NCI-H1105 (cell line): Measurements from ENCODE around the gene CYP3A7.
"Not testable (repeated sequence)": the region's sequence is repeated elsewhere in the genome, so short reads cannot be mapped to it uniquely, and the experiment has no call there.

Source experiments
- DNase-seq: peaks from one replicate; lab custom pipeline; 2025; lab: John Stamatoyannopoulos, UW

Gene CYP3A7

DNA sequence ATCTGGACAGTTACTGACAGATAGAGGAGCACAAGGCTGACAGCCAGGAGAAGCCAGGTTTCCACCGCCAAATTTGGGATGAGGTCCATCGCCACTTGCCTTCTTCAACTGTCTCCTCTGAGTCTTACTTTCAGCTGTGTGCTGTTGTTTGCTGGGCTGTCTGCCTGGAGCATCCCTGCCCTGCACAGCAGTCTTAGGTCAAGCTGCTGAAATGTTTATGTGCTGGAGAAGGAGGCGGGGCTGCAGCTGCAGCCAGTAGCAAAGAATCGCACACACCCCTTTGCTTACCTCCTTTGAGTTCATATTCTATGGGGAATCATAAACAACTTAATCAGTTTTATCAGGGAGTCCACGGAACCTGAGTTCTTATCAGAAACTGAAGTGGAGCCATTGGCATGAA is 35.0 kb downstream of the CYP3A7 start:
- no peak for DNase-seq

DNA sequence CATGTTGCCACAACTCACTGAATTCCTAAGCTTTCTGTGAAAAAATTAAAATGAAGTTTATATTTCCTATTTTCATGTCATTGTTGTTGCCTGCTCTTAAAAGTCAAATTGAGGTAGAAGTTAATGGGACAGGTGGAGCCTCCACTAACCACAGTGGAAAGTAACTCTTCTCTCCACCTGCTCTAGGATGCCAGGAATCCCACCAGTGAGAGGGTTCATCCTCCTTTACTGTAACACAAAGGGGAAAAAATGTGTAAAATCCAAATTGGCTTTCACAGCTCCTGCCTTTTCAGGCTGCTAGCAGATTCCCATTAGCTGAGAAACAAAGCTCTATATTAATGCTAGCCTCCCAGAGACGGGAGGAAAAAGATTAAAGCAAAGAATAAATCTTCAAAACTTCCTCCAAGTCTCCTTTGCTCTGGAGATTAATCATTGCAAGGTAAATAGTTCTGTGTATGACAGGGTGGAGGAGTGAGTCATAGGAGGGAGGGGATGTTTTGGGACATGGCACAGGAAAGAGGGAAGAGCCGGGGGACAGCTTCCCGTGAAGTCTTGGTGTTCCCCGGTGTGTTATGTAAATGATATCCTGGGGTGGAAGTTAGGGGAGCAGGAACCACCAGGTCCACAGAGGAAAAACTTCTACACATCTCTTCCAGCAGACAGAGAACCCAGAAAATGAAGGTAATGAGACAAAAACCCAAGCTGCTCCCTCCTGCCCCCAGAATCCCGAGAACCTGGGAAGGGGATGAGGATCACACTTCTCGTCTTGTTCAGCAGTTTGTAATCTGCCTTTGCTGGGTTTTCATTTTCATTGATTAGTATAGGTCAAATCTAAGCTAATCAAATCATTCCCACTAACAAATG is 35.9 kb downstream of the CYP3A7 start:
- DNase-seq, result not testable (repeated sequence)

DNA sequence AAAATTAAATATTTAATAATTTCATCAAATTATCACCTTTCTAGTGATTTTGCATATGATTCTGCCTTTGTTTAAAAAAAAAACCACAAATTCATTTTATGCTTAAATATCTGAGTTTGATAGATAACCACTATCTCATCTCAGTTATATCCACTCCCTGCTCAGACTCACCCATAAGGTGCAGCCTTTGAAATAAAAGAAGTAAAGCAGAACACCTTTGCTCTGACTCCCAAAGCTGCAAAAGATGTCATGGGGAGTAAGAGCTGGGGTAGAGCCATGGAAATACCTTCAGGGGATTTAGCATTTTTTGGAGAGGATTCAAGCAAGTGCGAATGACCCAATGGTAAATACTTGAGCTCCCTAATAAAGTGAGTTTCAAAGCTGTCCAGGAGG is 40.1 kb downstream of the CYP3A7 start:
- DNase-seq, result no peak

DNA sequence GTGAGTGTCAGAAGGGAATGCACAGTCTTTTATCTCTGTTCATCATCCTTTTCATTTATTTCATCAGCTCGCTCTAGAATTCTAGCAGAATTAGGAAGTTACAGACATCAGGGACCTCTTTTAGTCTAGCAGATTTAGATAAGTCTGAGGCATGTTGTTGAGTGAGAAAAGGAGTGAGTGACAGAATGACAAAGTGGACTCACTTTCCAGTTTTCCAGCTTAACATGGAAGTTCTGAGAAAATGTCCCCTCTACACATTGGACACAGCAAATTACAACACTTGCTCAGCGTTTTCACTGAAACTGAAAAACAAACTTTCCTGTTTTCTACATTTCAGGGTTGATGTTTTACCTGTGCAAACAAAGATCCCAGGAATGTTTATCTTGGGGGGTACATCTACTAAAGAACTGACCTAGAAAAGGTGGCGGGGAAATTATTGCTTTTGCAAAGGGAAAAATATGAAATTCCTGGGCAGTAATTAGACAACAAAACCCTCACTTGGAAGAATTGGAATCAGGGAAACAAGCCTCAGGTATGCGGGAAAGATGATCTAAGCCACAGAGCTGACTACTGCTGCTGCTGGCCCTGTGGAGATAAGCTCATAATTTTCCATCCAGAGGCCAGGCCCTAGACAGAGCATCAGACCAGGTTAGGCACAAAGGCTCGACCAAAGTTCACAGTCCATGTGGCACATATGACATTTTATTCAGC is 40.6 kb downstream of the CYP3A7 start:
- no peak for DNase-seq

DNA sequence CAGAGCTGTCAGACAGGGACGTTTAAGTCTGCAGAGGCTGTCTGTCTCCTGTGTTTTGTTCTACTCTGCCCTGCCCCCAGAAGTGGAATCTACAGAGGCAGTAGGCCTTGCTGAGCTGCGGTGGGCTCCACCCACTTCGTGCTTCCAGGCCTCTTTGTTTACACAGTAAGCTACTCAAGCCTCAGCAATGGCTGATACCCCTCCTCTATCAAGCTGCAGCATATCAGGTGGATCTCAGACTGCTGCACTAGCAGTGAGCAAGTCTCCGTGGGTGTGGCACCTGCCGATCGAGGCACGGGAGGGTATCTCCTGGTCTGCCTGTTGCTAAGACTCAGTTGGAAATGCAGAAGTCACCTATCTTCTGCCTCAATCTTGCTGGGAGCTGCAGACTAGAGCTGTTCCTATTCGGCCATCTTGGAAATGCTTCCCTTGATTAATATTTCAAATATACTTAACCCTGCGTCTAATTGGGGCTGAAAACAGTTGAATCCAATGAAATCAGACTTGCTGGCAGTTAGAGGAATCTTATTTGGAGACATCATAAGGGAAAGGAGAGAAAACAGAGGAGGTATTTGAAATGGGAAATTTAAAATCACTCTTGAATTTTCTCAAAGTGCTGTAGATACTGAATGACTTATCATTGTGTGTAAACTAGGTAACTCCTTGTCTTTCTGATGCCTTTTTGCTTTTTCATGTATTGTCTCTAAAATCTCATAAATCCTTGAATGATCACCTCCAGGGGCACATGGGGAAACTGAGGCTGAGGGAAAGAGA is 41.4 kb downstream of the CYP3A7 start:
- DNase-seq, result peak; percentile 35

DNA sequence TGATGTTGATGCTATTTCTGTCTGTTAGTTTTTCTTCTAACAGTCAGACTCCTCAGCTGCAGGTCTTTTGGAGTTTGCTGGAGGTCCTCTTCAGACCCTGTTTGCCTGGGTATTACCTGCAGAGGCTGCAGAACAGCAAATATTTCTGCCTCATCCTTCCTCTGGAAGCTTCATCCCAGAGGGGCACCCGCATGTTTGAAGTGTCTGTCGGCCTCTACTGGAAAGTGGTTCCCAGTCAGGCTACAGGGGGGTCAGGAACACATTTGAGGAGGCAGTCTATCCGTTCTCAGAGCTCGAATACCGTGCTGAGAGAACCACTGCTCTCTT is 41.9 kb downstream of the CYP3A7 start:
- DNase-seq, result no peak

DNA sequence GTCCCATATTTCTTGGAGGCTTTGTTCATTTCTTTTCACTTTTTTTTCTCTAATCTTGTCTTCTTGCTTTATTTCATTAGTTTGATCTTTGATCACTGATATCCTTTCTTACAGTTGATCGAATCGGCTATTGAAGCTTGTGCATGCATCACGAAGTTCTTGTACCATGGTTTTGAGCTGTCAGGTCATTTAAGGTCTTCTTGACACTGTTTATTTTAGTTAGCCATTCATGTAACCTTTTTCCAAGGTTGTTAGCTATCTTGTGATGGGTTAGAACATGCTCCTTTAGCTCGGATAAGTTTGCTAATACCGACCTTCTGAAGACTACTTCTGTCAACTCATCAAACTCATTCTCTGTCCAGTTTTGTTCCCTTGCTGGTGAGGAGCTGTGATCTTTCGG is 42.4 kb downstream of the CYP3A7 start:
- not testable (repeated sequence) for DNase-seq

DNA sequence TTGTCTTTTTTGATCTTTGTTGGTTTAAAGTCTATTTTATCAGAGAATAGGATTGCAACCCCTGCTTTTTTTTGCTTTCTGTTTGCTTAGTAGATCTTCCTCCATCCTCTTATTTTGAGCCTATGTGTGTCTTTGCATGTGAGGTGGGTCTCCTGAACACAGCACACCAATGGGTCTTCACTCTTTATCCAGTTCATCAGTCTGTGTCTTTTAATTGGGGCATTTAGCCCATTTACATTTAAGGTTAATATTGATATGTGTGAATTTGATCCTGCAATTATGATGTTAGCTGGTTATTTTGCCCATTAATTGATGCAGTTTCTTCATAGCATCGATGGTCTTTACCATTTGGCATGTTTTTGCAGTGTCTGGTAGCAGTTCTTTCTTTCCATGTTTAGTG is 43.3 kb downstream of the CYP3A7 start:
- DNase-seq, result not testable (repeated sequence)

DNA sequence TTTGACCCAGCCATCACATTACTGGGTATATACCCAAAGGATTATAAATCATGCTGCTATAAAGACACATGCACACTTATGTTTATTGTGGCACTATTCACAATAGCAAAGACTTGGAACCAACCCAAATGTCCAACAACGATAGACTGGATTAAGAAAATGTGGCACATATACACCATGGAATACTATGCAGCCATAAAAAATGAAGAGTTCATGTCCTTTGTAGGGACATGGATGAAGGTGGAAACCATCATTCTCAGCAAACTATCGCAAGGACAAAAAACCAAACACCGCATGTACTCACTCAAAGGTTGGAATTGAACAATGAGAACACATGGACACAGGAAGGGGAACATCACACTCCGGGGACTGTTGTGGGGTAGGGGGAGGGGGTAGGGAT is 44.1 kb downstream of the CYP3A7 start:
- DNase-seq, result not testable (repeated sequence)

DNA sequence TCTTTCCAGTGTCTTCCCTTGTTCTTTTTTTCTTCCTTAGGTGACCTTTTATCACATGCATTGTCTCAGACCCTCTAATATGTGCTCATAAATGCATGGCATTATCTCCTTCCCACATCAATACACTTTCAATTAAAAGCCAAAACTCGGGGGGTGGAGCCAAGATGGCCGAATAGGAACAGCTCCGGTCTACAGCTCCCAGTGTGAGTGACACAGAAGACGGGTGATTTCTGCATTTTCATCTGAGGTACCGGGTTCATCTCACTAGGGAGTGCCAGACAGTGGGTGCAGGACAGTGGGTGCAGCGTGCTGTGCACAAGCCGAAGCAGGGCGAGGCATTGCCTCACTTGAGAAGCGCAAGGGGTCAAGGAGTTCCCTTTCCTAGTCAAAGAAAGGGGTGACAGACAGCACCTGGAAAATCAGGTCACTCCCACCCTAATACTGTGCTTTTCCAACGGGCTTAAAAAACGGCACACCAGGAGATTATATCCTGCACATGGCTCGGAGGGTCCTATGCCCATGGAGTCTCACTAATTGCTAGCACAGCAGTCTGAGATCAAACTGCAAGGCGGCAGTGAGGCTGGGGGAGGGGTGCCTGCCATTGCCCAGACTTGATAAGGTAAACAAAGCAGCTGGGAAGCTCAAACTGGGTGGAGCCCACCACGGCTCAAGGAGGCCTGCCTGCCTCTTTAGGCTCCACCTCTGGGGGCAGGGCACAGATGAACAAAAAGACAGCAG is 49.0 kb downstream of the CYP3A7 start:
- not testable (repeated sequence) for DNase-seq

DNA sequence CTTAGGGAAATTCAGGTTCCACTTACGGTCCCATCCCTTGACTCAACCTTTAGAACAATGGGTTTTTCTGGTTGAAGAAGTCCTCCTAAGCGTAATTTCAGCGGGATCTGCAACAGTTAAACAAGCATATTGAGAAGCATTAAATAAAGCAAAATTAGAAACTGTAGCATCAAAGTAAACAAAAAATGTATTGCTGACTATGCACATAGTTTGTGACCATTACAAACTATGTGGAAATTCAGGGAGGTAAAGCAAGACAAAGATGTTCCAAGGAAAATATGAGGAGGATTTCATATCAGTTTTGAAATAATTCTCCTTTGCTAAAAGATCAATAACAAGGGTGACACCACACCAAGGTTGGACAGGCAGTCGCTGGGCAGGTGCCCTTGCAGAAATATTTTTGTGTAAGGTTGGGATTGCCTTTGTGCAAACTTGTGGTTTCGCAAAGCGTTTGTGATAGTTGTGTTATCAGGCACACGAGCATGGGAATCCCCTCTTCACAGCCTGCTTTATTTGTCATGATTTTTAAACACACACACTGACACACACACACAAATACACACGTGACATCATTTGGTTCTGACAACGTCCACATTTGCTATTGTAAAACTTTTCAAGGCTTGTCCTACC is 49.8 kb downstream of the CYP3A7 start:
- no peak for DNase-seq

DNA sequence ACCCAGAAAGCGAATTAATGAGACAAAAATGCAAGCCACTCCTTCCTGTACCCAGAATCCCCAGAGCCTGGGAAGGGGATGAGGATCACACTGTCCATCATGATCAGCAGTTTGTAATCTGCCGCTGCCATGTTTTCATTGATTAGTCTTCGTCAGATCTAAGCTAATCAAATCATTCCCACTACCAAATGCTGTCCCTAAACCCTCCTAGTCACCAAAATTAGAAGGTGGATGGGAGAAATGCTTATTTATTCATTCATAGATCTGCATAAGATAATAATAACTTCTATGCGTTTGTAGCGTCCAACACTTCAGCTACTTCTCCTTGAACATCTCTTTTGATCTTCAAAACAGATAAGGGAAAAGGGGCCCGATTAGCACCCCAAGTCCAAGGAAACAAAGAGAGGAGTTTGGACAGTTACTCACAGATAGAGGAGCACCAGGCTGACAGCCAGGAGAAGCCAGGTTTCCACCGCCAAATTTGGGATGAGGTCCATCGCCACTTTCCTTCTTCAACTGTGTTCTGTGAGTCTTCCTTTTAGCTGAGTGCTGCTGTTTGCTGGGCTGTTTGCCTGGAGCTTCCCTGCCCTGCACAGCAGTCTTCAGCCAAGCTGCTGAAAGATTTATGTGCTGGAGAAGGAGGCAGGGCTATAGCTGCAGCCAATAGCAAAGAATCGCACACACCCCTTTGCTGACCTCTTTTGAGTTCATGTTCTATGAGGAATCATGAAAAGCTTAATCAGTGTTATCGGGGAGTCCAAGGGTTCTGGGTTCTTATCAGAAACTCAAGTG is 55.4 kb downstream of the CYP3A7 start, which contains the start of gene CYP3A5:
CYP3A5 (minus strand) TSS at position 597 of the 792 bp plus-strand sequence; CDS start at position 497, 100 bp downstream.
- DNase-seq, result no peak

DNA sequence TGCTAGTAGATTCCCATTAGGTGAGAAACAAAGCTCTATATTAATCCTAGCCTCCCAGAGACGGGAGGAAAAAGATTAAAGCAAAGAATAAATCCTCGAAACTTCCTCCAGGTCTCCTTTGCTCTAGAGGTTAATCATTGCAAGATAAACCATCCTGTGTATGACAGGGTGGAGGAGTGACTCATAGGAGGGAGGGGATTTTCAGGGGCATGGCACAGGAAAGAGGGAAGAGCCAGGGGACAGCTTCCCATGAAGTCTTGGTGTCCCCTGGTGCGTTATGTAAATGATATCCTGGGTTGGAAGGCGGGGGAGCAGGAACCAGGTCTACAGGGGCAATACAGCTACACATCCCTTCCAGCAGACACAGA is 56.0 kb downstream of the CYP3A7 start:
- no peak for DNase-seq

DNA sequence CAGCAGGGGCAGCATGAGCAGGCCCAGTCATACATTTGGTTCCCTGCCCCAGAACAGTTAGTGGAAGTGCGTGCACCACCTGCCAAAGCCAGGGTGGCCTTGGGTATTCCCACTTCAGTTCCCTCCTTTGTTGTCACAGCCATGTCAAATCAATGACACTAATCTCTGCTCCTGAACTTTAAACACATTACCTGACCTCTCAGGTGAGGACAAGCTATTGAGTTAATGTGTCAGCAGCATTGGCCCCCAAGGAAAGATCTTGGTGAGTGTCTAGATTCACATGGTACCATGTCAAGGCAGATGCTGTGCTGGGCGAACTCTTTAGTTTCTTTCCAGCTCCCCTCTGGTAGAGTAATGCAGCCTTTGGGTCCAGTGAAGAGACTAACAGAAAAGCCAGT is 57.3 kb downstream of the CYP3A7 start:
- no peak for DNase-seq

DNA sequence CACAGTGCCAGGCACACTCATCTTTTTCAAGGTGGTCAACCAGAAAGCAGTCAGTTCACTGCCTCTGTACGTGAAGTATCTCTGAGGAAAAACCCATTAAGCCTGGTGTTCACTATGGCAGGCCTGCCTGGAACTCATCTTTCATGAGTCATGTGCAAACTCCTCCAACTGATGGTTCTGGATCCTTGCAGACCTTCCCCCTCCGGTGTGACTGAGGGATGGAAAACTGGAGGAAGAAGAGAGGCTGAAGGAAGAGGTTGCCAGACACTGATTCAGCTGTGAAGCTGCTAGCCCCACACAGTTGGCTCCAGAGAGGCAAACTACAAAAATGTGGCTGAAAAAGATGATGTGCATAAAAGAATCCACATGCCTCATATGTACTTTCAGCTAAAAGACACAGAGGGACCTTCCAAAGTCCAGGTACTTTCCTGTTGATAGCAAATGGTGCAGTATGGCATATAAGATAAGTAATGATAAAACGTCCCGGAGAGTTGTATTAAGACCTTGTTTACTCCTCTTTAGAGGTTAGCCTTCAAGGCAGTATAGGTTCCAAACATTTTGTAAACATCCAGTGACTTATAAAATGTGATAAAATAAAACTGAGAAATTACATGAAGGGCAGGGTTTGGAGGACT is 57.9 kb downstream of the CYP3A7 start:
- DNase-seq, result no peak

DNA sequence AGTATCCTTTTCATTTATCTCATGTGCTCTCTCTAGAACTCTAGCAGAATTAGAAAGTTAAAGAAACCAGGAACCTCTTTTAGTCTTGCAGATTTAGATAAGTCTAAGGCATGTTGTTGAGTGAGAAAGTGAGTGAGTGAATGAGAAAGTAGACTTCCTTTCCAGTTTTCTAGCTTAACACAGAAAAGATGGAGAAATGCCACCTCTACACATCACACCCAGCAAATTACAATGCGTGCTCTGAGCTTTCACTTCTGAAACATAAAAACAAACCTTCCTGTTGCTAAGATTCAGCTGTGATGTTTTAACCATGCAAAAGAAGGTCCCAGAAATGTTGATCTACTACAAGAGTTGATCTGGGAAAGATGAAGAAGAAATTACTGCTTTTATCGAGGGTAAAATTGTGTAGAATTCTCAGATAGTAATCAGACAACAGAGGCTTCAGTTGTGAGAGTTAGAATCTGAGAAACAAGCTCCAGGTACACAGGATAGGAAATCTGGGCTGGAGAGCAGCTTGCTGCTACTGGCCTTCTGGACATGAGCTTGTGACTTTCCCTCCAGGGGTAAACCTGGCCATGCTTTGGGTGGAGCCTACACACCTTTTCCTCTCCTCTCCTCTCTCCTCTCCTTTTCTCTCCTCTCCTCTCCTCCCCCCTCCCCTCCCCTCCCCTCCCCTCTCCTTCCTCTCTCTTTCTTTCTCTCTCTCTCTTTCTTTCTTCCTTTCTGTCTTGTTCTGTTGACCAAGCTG is 59.8 kb downstream of the CYP3A7 start:
- DNase-seq, result no peak

DNA sequence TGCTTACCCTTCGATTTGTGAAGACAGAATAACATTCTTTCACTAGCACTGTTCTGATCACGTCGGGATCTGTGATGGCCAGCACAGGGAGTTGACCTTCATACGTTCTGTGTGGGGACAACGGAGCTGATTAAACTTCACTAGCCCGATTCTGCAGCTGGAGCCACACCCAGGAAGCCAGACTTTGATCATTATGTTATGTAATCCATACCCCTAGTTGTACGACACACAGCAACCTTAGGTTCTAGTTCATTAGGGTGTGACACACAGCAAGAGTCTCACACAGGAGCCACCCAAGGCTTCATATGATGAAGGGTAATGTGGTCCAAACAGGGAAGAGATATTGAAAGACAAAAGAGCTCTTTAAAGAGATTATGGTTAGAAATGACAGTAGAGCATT is 62.4 kb downstream of the CYP3A7 start:
- no peak for DNase-seq

DNA sequence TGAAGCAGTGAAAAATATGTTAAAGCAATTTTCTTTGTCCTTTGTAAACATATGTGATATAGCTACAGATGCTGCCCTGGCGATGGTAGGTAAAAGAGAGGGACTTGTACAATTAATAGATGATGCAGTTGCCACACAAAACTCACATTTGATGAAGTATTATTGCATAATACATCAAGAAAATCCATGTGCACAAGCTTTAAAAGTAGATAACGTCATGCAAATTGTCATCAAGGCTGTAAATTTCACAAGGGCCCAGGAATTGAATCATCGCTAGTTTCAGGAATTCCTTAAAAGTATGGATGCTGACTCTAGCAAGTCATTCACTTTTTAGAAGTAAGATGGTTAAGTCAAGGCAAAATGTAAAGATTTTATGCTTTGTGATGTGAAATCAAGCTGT is 65.2 kb downstream of the CYP3A7 start:
- DNase-seq, result no peak

DNA sequence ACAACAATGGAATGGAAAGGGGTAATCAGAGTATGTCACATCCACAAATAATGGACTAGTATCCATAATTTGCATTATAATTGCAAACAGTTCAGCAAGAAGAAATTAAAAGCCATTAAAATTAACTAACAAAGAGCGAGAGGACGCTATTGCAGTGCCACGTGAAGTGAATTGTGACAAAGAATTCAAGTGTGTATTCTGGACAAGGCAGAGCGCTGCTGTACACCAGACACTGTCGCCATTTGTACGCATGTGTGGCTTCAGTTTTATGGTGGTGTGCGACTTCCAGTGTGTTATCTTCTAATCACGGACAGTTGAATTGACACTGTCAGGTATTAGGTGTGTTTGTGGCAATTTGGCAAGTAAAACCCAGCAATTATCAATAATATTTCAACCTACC is 66.5 kb downstream of the CYP3A7 start:
- DNase-seq, result no peak

DNA sequence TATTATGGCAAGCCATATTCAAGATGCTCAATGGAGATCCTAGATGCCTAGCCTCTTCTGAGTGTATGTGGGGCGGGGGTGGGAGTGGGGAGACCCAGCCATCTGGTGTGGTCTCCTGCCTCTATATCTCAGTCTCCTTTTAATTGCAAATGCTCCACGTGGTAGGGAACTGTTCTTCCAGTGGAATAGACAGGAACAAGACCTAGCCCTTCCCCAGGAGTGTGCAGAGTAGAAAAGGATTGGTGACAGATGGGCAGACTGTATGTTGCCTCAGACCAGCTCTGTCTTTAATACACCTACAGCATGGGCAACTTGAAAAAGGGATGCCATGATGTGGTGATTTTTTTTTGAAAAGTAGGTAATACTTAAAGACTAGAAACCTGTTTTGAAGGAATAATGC is 67.8 kb downstream of the CYP3A7 start:
- no peak for DNase-seq
